Psoas muscle (tissue), 8 donors: ENCODE data around the gene SMCO2. TPM values are rescaled to one million over a fixed set of nuclear protein-coding genes. Genes with fewer than 3 reads are reported as not detected.

Experiments used
- ATAC-seq, 4 donors: fragments of 200-7000 bp; cut with Tn5 transposase; one replicate each; pipeline ENCODE4 v1.9.1; 2020; ENCODE audit warnings: moderate library complexity in 3 of 4, mild to moderate bottlenecking in 2 of 4
- DNase-seq, 2 donors: peaks; one replicate each; pipeline ENCODE4 v3.0.0-alpha.2; 2020
- H3K27ac ChIP-seq: fragments of 200-600 bp; one replicate; pipeline ENCODE4 v1.8.0; 2022
- H3K27me3 ChIP-seq, 3 donors: fragments of 200-600 bp in 1 of 3; one replicate each; pipeline versions ENCODE4 v1.6.1 to v1.8.0; 2013 to 2022; ENCODE audit warnings: low read length in 2 of 3, mild to moderate bottlenecking in 2 of 3, moderate library complexity in 1 of 3; ENCODE audit not compliant: insufficient read depth in 3 of 3
- H3K36me3 ChIP-seq, 2 donors: fragments of 200-600 bp in 1 of 2; one replicate each; pipeline versions ENCODE4 v1.6.1 to v1.8.0; 2013 to 2022; ENCODE audit warnings: low read depth in 1 of 2, mild to moderate bottlenecking in 1 of 2, moderate library complexity in 1 of 2; ENCODE audit not compliant: insufficient read depth in 1 of 2
- H3K4me1 ChIP-seq: fragments of 200-600 bp; one replicate; pipeline ENCODE4 v1.8.0; 2022
- H3K4me3 ChIP-seq: fragments of 200-600 bp; one replicate; pipeline ENCODE4 v1.8.0; 2022; ENCODE audit warnings: mild to moderate bottlenecking
- H3K9me3 ChIP-seq: fragments of 200-600 bp; one replicate; pipeline ENCODE4 v1.8.0; 2022
- WGBS, 3 donors: extraction: QIAGEN DNeasy Blood & Tissue Kit; methylation state at CpG; one replicate each; pipeline versions ENCODE4 v1.1.6 to v1.1.7; 2013; 5-methylcytosine and 5-hydroxymethylcytosine counted together
- intact Hi-C, 2 donors: fragments of 100-400 bp; cut with DNase I; formaldehyde crosslinking; loops; one replicate each; pipeline versions ENCODE4 v1.11.0 to v1.14.2; 2022
- polyA plus RNA-seq, 3 donors: library from polyadenylated mRNA; stranded (reverse); fragments of 200-250 nt; gene quantifications; one replicate each; pipeline ENCODE4 v1.2.3, GENCODE V29; 2013
- total RNA-seq, 4 donors: library from RNA; stranded (reverse); fragmentation: NEBNext Ultra II Directional in 2 of 4; extraction: Animal tissue kit (Norgen Biotek cat#: 25700) in 2 of 4; gene quantifications; one replicate each; pipeline versions ENCODE4 v1.2.1 to v1.2.4, GENCODE V29; 2021 to 2023
- TF ChIP-seq, protein P1 (sequence below): fragments of 200-600 bp; IDR thresholded peaks from one replicate; pipeline ENCODE4 v1.8.0; 2022; ENCODE audit warnings: antibody characterized with exemption
- donor health status: healthy with polysubstance abuse.
- donor health status: DM: no; HTN: no; CAD: no; lungs with moderate emphysema.
- donor health status: Bipolar disorder and iron deficiency.
- donor health status: healthy.
- donor health status: DM: yes; HTN: yes; CAD: no.
- donor health status: DM: no; HTN: no; CAD: no.
- donor health status: DM: no; HTN: no; CAD: no.
- donor health status: DM: yes; HTN: yes; CAD: no.

Gene SMCO2
- total and polyA plus RNA-seq, 7 donors, result not detected

DNA sequence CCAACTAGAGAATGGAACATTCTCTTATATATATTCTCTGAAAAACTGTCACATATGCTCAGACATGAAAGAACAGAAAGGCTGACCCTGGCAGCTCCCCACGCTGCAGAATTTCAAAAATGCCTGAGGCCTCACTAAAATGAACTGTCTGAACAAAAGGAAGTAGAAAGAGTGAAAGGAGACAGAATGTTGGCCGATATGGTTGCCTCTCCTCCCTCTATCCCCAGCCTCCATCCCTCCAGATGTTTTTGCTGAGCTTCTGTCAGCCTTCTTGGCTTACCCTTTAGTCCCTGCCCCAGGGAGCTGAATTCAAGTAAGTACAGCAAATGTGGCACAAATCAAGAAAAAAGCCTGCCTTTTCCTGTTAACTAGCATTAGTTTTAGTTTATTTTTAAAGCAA, 6.9 kb downstream of the SMCO2 start:
- DNase-seq (no peak), ATAC-seq (no peak)
- Histone ChIP-seq H3K36me3 (no peaks in the 10 kb centered on the region), H3K27ac (no peak overlapping the region), H3K4me3 (no peak overlapping the region), H3K4me1 (no peaks in the 10 kb centered on the region), H3K27me3 (no peaks in the 10 kb centered on the region), H3K9me3 (no peaks in the 10 kb centered on the region)
- intact Hi-C loops, result no loop called here
- 39 to 61% (median 54%) methylated on average over 2 of the region's 2 CpGs for WGBS, 3 donors
- TF ChIP-seq, protein P1, sequence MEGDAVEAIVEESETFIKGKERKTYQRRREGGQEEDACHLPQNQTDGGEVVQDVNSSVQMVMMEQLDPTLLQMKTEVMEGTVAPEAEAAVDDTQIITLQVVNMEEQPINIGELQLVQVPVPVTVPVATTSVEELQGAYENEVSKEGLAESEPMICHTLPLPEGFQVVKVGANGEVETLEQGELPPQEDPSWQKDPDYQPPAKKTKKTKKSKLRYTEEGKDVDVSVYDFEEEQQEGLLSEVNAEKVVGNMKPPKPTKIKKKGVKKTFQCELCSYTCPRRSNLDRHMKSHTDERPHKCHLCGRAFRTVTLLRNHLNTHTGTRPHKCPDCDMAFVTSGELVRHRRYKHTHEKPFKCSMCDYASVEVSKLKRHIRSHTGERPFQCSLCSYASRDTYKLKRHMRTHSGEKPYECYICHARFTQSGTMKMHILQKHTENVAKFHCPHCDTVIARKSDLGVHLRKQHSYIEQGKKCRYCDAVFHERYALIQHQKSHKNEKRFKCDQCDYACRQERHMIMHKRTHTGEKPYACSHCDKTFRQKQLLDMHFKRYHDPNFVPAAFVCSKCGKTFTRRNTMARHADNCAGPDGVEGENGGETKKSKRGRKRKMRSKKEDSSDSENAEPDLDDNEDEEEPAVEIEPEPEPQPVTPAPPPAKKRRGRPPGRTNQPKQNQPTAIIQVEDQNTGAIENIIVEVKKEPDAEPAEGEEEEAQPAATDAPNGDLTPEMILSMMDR, result no peak

DNA sequence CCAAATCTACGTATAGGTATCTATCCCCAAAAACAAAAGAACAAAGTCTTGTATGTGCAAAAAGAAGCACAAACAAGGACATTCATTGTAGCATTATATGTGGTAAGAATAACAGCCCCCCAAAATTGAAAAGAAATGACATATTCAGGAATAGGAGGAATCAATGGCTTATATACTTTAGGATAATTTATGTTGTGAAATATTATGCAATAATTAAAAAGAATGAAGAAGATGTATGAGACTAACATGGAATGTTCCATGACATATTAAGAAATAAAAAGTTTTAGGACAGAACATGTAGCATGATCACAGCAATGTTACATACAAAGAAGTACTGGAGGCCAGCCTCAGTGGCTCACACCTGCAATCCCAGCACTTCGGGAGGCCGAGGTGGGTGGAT, 9.1 kb downstream of the SMCO2 start:
- no peak for ATAC-seq
- intact Hi-C loops, result no loop called here
- Histone ChIP-seq H3K9me3 (no peaks in the 10 kb centered on the region), H3K4me1 (no peaks in the 10 kb centered on the region), H3K27me3 (peaks cover 0 to 4% (median 0%) of the 10 kb centered on the region in 3 donors), H3K27ac (no peak overlapping the region), H3K36me3 (no peaks in the 10 kb centered on the region), H3K4me3 (no peak overlapping the region)
- 96 to 100% (median 99%) methylated on average over 3 of the region's 3 CpGs for WGBS, 3 donors
- DNase-seq, result no peak
- TF ChIP-seq, protein P1, result no peak

DNA sequence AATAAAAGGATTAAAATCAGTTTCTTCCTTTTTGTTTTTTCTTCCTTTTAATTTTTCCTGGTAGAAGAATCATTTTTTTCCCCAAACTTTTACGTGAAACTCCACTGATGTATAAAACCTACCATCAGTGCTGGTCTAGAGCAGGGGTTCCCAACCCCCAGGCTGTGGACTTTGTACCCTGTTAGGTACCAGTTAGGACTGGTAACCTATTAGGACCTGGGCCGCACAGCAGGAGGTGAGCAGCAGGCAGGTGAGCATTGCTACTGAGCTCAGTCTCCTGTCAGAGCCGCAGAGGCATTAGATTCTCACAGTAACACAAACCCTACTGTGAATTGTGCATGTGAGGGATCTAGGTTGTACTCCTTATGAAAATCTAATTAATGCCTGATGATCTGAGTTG, 10.1 kb downstream of the SMCO2 start:
- TF ChIP-seq, protein P1, result no peak
- H3K4me3 ChIP-seq, result no peak overlapping the region
- intact Hi-C loops, result no loop called here
- no peaks in the 10 kb centered on the region for H3K4me1 ChIP-seq
- peaks cover 0 to 4% (median 0%) of the 10 kb centered on the region in 3 donors for H3K27me3 ChIP-seq
- WGBS, 3 donors, result 93 to 96% (median 96%) methylated on average over 3 of the region's 3 CpGs
- H3K9me3 ChIP-seq, result no peaks in the 10 kb centered on the region
- no peak for DNase-seq
- no peak overlapping the region for H3K27ac ChIP-seq
- no peak for ATAC-seq
- H3K36me3 ChIP-seq, result no peaks in the 10 kb centered on the region

DNA sequence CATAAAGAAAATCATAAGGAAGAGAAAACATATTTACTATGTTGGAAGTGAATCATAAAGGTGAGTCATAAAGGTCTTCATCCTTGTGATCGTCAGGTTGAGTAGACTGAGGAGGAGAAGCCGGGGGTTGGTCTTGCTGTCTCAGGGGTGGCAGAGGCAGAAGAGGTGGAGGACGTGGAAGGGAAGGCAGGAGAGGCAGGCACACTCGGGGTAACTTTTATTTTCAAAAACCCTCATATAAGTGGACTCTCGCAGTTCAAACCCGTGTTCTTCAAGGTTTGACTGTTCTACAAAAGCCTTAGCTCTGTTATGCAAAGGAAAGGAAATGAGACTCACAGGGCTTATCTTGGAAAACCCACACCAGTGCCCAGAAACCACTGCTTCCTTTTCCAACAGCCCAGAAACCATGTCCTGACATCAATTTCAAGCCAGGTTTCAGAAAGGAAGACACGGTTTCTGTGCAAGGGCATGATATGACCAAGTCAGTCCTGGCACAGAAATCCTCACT, 14.0 kb downstream of the SMCO2 start:
- Histone ChIP-seq H3K27me3 (peaks cover 0 to 4% (median 0%) of the 10 kb centered on the region in 3 donors), H3K9me3 (no peaks in the 10 kb centered on the region), H3K4me3 (no peak overlapping the region), H3K36me3 (no peaks in the 10 kb centered on the region), H3K27ac (no peak overlapping the region), H3K4me1 (no peaks in the 10 kb centered on the region)
- no peak for DNase-seq
- no peak for ATAC-seq
- TF ChIP-seq, protein P1, result no peak
- intact Hi-C loops, result no loop called here
- WGBS, 3 donors, result 69 to 75% (median 70%) methylated on average over 7 of the region's 7 CpGs

DNA sequence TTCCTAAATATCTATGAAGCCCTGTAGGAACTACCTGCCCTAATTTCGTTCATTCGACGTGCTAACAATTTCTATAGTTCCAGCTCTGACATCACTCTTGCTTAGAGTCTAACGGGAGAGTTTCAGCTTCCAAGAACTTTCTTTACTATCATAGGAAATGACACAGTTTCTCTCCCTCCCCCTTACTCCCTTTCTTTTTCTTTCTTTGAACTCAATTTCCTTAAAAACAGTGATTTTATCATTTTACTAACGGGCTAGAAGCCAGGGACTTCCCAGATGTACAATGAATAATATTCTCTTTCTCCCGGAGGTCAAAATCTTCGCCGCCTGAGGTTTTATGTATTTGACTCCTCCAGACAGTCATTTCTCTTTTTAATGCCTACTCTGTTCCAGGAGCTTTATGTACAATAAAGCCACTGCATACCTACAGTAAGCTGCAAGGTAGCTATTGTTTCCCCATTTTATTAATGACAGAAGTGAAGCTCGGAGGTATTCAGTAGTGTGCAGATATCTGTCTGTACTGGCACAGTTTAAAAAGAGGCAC, 15.7 kb downstream of the SMCO2 start:
- H3K36me3 ChIP-seq, result no peaks in the 10 kb centered on the region
- no peak overlapping the region for H3K27ac ChIP-seq
- H3K9me3 ChIP-seq, result no peaks in the 10 kb centered on the region
- no peak overlapping the region for H3K4me3 ChIP-seq
- intact Hi-C loops, result no loop called here
- H3K27me3 ChIP-seq, result peaks cover 0 to 4% (median 0%) of the 10 kb centered on the region in 3 donors
- TF ChIP-seq, protein P1, result no peak
- 23 to 41% (median 29%) methylated on average over 9 of the region's 9 CpGs for WGBS, 3 donors
- ATAC-seq (no peak), DNase-seq (no peak)
- no peaks in the 10 kb centered on the region for H3K4me1 ChIP-seq
